H9 (cell line): ENCODE data around the gene CISD3. TPM values are rescaled to one million over a fixed set of nuclear protein-coding genes. Genes with fewer than 3 reads are reported as not detected.

Source experiments
- DNase-seq: peaks from one replicate; pipeline ENCODE4 v3.0.0-alpha.2; 2017
- H2AFZ ChIP-seq: one replicate; pipeline ENCODE4 v1.6.1; 2013; ENCODE audit warnings: mild to moderate bottlenecking, low read length, control low read depth, moderate library complexity
- H2AK5ac ChIP-seq: 2 replicates; pipeline ENCODE4 v1.6.1; 2013; ENCODE audit warnings: low read length, control low read depth, mixed read lengths; ENCODE audit not compliant: insufficient read length
- H2BK120ac ChIP-seq: one replicate; pipeline ENCODE4 v1.6.1; 2013; ENCODE audit warnings: low read depth, mild to moderate bottlenecking, low read length, control low read depth, inconsistent platforms; ENCODE audit not compliant: poor library complexity, severe bottlenecking
- H2BK12ac ChIP-seq: 2 replicates; pipeline ENCODE4 v1.6.1; 2013; ENCODE audit warnings: low read length, control low read depth, mixed read lengths, low read depth; ENCODE audit not compliant: insufficient read length
- H2BK15ac ChIP-seq: 2 replicates; pipeline ENCODE4 v1.6.1; 2013; ENCODE audit warnings: low read depth, low read length, control low read depth
- H2BK20ac ChIP-seq: one replicate; pipeline ENCODE4 v1.6.1; 2013; ENCODE audit warnings: low read depth, mild to moderate bottlenecking, low read length, control low read depth, inconsistent platforms; ENCODE audit not compliant: poor library complexity, severe bottlenecking
- H2BK5ac ChIP-seq: 2 replicates; pipeline ENCODE4 v1.6.1; 2013; ENCODE audit warnings: low read length, control low read depth, mixed read lengths; ENCODE audit not compliant: insufficient read length
- H3K14ac ChIP-seq: 2 replicates; pipeline ENCODE4 v1.6.1; 2013; ENCODE audit warnings: low read length, control low read depth; ENCODE audit not compliant: insufficient read depth
- H3K18ac ChIP-seq: 2 replicates; pipeline ENCODE4 v1.6.1; 2013; ENCODE audit warnings: low read depth, mild to moderate bottlenecking, mixed read lengths, low read length, control low read depth; ENCODE audit not compliant: insufficient read length
- H3K23ac ChIP-seq: 2 replicates; pipeline ENCODE4 v1.6.1; 2013; ENCODE audit warnings: low read length, control low read depth, mixed read lengths, low read depth; ENCODE audit not compliant: insufficient read length
- H3K23me2 ChIP-seq: 2 replicates; pipeline ENCODE4 v1.6.1; 2013; ENCODE audit warnings: low read depth, mild to moderate bottlenecking, mixed read lengths, low read length, control low read depth; ENCODE audit not compliant: insufficient read length, poor library complexity, severe bottlenecking
- H3K27ac ChIP-seq: 2 replicates; pipeline ENCODE4 v1.5.1; 2013; ENCODE audit warnings: low read length, control low read depth, mixed read lengths, low read depth; ENCODE audit not compliant: insufficient read length
- H3K27me3 ChIP-seq: 2 replicates; pipeline ENCODE4 v1.6.1; 2013; ENCODE audit warnings: low read length, control low read depth, inconsistent platforms; ENCODE audit not compliant: insufficient read depth
- H3K4ac ChIP-seq: 2 replicates; pipeline ENCODE4 v1.6.1; 2013; ENCODE audit warnings: low read depth, mild to moderate bottlenecking, control low read depth, inconsistent platforms, low read length, moderate library complexity
- H3K4me1 ChIP-seq: 2 replicates; pipeline ENCODE4 v1.6.1; 2013; ENCODE audit warnings: low read length, control low read depth, inconsistent platforms; ENCODE audit not compliant: insufficient read depth
- H3K4me2 ChIP-seq: 2 replicates; pipeline ENCODE4 v1.6.1; 2013; ENCODE audit warnings: low read length, control low read depth, mixed read lengths; ENCODE audit not compliant: insufficient read length, insufficient read depth
- H3K56ac ChIP-seq: 2 replicates; pipeline ENCODE4 v1.6.1; 2013; ENCODE audit warnings: low read depth, mild to moderate bottlenecking, mixed read lengths, low read length, control low read depth; ENCODE audit not compliant: insufficient read length
- H3K79me1 ChIP-seq: 2 replicates; pipeline ENCODE4 v1.6.1; 2013; ENCODE audit warnings: low read depth, mild to moderate bottlenecking, moderate library complexity, low read length, control low read depth, inconsistent platforms; ENCODE audit not compliant: insufficient read depth, poor library complexity, severe bottlenecking
- H3K79me2 ChIP-seq: 2 replicates; pipeline ENCODE4 v1.6.1; 2013; ENCODE audit warnings: low read length, control low read depth, inconsistent platforms; ENCODE audit not compliant: insufficient read depth
- H3K9ac ChIP-seq: 2 replicates; pipeline ENCODE4 v1.6.1; 2013; ENCODE audit warnings: low read length, control low read depth, mixed read lengths; ENCODE audit not compliant: insufficient read length; ENCODE audit errors: extremely low read depth
- H3K9me3 ChIP-seq: one replicate; pipeline ENCODE4 v1.6.1; 2013; ENCODE audit warnings: low read depth, low read length, inconsistent platforms; ENCODE audit not compliant: control insufficient read depth
- H3T11ph ChIP-seq: one replicate; pipeline ENCODE4 v1.6.1; 2013; ENCODE audit warnings: mild to moderate bottlenecking, low read length, control low read depth, inconsistent platforms
- H4K20me1 ChIP-seq: one replicate; pipeline ENCODE4 v1.6.1; 2013; ENCODE audit not compliant: control insufficient read depth, insufficient read length, insufficient read depth
- H4K5ac ChIP-seq: 2 replicates; pipeline ENCODE4 v1.6.1; 2013; ENCODE audit warnings: low read depth, mild to moderate bottlenecking, mixed read lengths, low read length, control low read depth; ENCODE audit not compliant: insufficient read length
- H4K8ac ChIP-seq: replicated peaks from 2 replicates; pipeline ENCODE4 v1.6.1; 2013; ENCODE audit warnings: low read length, control low read depth, mixed read lengths, low read depth; ENCODE audit not compliant: insufficient read length
- H4K91ac ChIP-seq: 2 replicates; pipeline ENCODE4 v1.6.1; 2013; ENCODE audit warnings: low read depth, mild to moderate bottlenecking, moderate library complexity, mixed read lengths, low read length, control low read depth; ENCODE audit not compliant: insufficient read length
- H3K27ac Mint-ChIP-seq, 3 experiments: 2 replicates in 2 of 3; 3 replicates in 1 of 3; pipeline ENCODE4 v1.8.0; 2020 to 2021; ENCODE audit warnings: mixed read lengths in 3 of 3, mild to moderate bottlenecking in 1 of 3, moderate library complexity in 1 of 3
- H3K27me3 Mint-ChIP-seq: 2 replicates; pipeline ENCODE4 v1.8.0; 2021; ENCODE audit warnings: low read depth, mild to moderate bottlenecking, moderate library complexity, mixed read lengths
- H3K36me3 Mint-ChIP-seq, 3 experiments: 2 replicates in 2 of 3; 3 replicates in 1 of 3; pipeline ENCODE4 v1.8.0; 2020 to 2021; ENCODE audit warnings: low read depth in 3 of 3, mixed read lengths in 3 of 3; ENCODE audit not compliant: insufficient read depth in 1 of 3
- H3K4me1 Mint-ChIP-seq, 2 experiments: 2 replicates each; pipeline ENCODE4 v1.8.0; 2020; ENCODE audit warnings: mixed read lengths in 2 of 2
- H3K4me3 Mint-ChIP-seq, 2 experiments: 2 replicates in 1 of 2; 3 replicates in 1 of 2; pipeline ENCODE4 v1.8.0; 2020 to 2021; ENCODE audit warnings: mild to moderate bottlenecking in 2 of 2, mixed read lengths in 2 of 2, moderate library complexity in 1 of 2
- H3K9me3 Mint-ChIP-seq, 2 experiments: 2 replicates in 1 of 2; 3 replicates in 1 of 2; pipeline ENCODE4 v1.8.0; 2020; ENCODE audit warnings: mild to moderate bottlenecking in 2 of 2, mixed read lengths in 2 of 2, moderate library complexity in 1 of 2
- WGBS: extraction: QIAGEN DNeasy Blood & Tissue Kit; methylation state at CpG from one replicate; pipeline ENCODE4 v1.1.7; 2013; ENCODE audit warnings: missing lambda C conversion rate, low lambda C conversion rate, mixed read lengths; ENCODE audit not compliant: insufficient read length; ENCODE audit errors: extremely low coverage; 5-methylcytosine and 5-hydroxymethylcytosine counted together
- total RNA-seq: library from RNA; stranded (reverse); gene quantifications from 2 replicates; pipeline ENCODE4 v1.2.1, GENCODE V29; 2021
- TF ChIP-seq, protein P1 (sequence below): fragments of 200-600 bp; sonication (generic); conservative IDR thresholded peaks from 3 replicates; pipeline ENCODE4 v1.8.0; 2021; ENCODE audit warnings: antibody characterized with exemption, mild to moderate bottlenecking

CISD3 gene
- total RNA-seq, 1 experiment from 2014 or later, result 10.7 TPM

GRCh38 chr17:38738686-38739085 lies 8.5 kb downstream of the CISD3 start:
- Mint-ChIP-seq H3K27ac (no peak overlapping the region), H3K4me3 (no peak overlapping the region), H3K4me1 (peaks cover 24 to 40% of the 10 kb centered on the region in 2 experiments), H3K36me3 (peaks cover 31 to 63% (median 58%) of the 10 kb centered on the region in 3 experiments; a peak in 6 of 7 replicates), H3K27me3 (no peaks in the 10 kb centered on the region; the same call in 1 of the 2 replicates), H3K9me3 (no peaks in the 10 kb centered on the region; a peak in 1 of 5 replicates)
- no peak overlapping the region for H3K4ac ChIP-seq
- H3K18ac ChIP-seq, result no peak overlapping the region
- no peak overlapping the region for H2AK5ac ChIP-seq
- H3T11ph ChIP-seq, result no peak overlapping the region
- no peaks in the 10 kb centered on the region; the same call in 1 of the 2 replicates for H3K4me1 ChIP-seq
- H3K79me1 ChIP-seq, result peaks cover 13% of the 10 kb centered on the region
- H3K27ac ChIP-seq, result no peak overlapping the region
- H3K4me2 ChIP-seq, result no peak overlapping the region
- no peak overlapping the region for H3K14ac ChIP-seq
- no peak overlapping the region for H4K91ac ChIP-seq
- H3K9ac ChIP-seq, result no peak overlapping the region
- no peaks in the 10 kb centered on the region for H3K9me3 ChIP-seq
- H3K56ac ChIP-seq, result no peak overlapping the region
- WGBS, result no CpG with 5 or more reads among the region's 16 CpGs
- H4K20me1 ChIP-seq, result no peaks in the 10 kb centered on the region
- no peak overlapping the region for H2BK120ac ChIP-seq
- no peak overlapping the region for H2BK5ac ChIP-seq
- H3K79me2 ChIP-seq, result peaks cover 33% of the 10 kb centered on the region; the same call in 1 of the 2 replicates
- no peak overlapping the region for H4K5ac ChIP-seq
- no peak overlapping the region for H2BK12ac ChIP-seq
- TF ChIP-seq, protein P1, sequence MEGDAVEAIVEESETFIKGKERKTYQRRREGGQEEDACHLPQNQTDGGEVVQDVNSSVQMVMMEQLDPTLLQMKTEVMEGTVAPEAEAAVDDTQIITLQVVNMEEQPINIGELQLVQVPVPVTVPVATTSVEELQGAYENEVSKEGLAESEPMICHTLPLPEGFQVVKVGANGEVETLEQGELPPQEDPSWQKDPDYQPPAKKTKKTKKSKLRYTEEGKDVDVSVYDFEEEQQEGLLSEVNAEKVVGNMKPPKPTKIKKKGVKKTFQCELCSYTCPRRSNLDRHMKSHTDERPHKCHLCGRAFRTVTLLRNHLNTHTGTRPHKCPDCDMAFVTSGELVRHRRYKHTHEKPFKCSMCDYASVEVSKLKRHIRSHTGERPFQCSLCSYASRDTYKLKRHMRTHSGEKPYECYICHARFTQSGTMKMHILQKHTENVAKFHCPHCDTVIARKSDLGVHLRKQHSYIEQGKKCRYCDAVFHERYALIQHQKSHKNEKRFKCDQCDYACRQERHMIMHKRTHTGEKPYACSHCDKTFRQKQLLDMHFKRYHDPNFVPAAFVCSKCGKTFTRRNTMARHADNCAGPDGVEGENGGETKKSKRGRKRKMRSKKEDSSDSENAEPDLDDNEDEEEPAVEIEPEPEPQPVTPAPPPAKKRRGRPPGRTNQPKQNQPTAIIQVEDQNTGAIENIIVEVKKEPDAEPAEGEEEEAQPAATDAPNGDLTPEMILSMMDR, result no peak
- H2BK15ac ChIP-seq, result no peak overlapping the region
- peaks cover 4% of the 10 kb centered on the region for H3K23me2 ChIP-seq
- DNase-seq, result no peak
- no peaks in the 10 kb centered on the region for H3K27me3 ChIP-seq
- no peak overlapping the region for H3K23ac ChIP-seq
- no peak overlapping the region for H2BK20ac ChIP-seq
- no peak overlapping the region for H2AFZ ChIP-seq
- H4K8ac ChIP-seq, result no peak overlapping the region
